ENCODE measurements around the gene SPON1.
"Not testable (repeated sequence)": the region's sequence is repeated elsewhere in the genome, so short reads cannot be mapped to it uniquely, and the experiment has no call there.

SPON1 gene

GRCh38 chr11:13984616-13985450, 22.3 kb downstream of the SPON1 start:
- no peak for DNase-seq

GRCh38 chr11:13986695-13987094, 24.2 kb downstream of the SPON1 start:
- not testable (repeated sequence) for DNase-seq

GRCh38 chr11:13992158-13992856, 29.8 kb downstream of the SPON1 start:
- DNase-seq = not testable (repeated sequence)

GRCh38 chr11:13993096-13993765, 30.7 kb downstream of the SPON1 start:
- DNase-seq = no peak

GRCh38 chr11:13997881-13998280, 35.4 kb downstream of the SPON1 start:
- DNase-seq = no peak

- DNase-seq = no peak
Observed at GRCh38 chr11:13999704-14000103, 37.2 kb downstream of the SPON1 start.

- DNase-seq = no peak
Observed at GRCh38 chr11:14001597-14001996, 39.1 kb downstream of the SPON1 start.

GRCh38 chr11:14007566-14007965, 45.0 kb downstream of the SPON1 start:
- DNase-seq = no peak

- no peak for DNase-seq
Observed at GRCh38 chr11:14010665-14011064, 48.1 kb downstream of the SPON1 start.

- no peak for DNase-seq
Observed at GRCh38 chr11:14012846-14013245, 50.3 kb downstream of the SPON1 start.

GRCh38 chr11:14015711-14016110, 53.2 kb downstream of the SPON1 start:
- DNase-seq = no peak

- no peak for DNase-seq
Observed at GRCh38 chr11:14018441-14018840, 55.9 kb downstream of the SPON1 start.

- DNase-seq = no peak
Observed at GRCh38 chr11:14021738-14022137, 59.2 kb downstream of the SPON1 start.

- no peak for DNase-seq
Observed at GRCh38 chr11:14022251-14022650, 59.7 kb downstream of the SPON1 start.

GRCh38 chr11:14022821-14023220, 60.3 kb downstream of the SPON1 start:
- no peak for DNase-seq

GRCh38 chr11:14026961-14027360, 64.4 kb downstream of the SPON1 start:
- DNase-seq = no peak

- DNase-seq = no peak
Observed at GRCh38 chr11:14027525-14027924, 65.0 kb downstream of the SPON1 start.

- no peak for DNase-seq
Observed at GRCh38 chr11:14029440-14029839, 66.9 kb downstream of the SPON1 start.

GRCh38 chr11:14029971-14030920, 67.7 kb downstream of the SPON1 start:
- no peak for DNase-seq

GRCh38 chr11:14035526-14035925, 73.0 kb downstream of the SPON1 start:
- not testable (repeated sequence) for DNase-seq

GRCh38 chr11:14036469-14036868, 73.9 kb downstream of the SPON1 start:
- DNase-seq = no peak

- no peak for DNase-seq
Observed at GRCh38 chr11:14041040-14041439, 78.5 kb downstream of the SPON1 start.

GRCh38 chr11:14041565-14041964, 79.0 kb downstream of the SPON1 start:
- DNase-seq = no peak
